Right forelimb (tissue), 1 donor: ENCODE measurements around the gene LRRIQ4.

Experiments used
- DNase-seq: peaks from one replicate; pipeline ENCODE4 v3.0.0-alpha.2; 2018

Gene LRRIQ4

DNA sequence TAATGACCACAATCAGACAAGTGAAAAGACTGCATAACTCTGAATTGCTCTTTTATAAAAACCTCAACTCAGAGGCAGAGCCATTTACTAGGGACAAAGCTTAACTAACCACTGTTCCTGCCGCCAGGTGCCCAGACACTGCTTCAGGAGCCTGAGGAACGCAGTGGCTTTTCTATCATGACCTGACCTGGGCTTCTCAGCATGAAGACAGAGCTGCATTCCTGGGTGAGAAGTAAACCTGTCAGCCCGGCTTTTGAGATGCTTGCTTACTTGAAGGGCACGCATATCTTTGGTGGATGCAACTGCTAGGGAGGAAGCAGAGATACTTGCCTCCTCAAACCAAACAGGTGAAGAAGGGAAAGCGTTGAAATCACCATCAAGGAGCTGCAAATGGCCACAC lies 49.2 kb downstream of the LRRIQ4 start:
- DNase-seq, result no peak

DNA sequence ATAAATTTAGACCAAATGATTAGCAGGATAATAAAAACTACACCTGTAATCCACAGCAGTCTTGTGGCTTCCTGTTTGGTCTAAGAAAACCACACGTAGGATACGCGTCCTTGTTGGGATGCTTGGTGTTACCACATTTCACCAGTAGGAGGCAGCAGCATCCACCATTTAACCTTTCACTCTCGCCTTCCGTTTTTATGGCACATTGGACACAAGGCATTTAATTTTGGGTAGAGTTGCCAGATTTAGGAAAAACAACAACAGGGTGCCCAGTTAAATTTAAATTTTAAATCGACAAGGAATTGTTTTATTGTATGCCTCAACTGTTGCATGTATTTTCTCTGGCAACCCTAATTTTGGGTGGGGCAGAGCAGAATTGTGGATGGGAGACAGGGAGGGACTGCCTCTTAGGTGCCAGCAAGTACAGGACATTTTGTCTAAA lies 50.8 kb downstream of the LRRIQ4 start:
- DNase-seq, result peak; percentile 58

DNA sequence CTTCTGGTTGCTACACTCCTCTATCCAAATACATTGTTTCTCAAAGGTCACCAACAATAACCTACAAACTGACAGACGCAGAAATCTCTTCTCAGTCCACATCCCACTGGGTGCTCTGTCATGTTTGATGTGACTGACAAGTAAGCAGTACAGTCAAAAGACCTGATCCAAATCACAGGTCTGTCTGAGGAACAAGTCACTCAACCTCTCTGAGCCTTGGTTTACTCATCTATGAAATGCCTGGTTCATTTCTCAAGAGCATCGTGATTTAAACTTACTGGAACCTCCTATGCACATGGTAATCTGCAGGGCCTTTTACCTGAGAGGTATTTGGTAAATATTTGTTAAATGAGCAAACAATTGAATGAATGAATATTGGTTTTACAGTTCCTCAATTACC lies 51.6 kb downstream of the LRRIQ4 start:
- DNase-seq, result no peak

DNA sequence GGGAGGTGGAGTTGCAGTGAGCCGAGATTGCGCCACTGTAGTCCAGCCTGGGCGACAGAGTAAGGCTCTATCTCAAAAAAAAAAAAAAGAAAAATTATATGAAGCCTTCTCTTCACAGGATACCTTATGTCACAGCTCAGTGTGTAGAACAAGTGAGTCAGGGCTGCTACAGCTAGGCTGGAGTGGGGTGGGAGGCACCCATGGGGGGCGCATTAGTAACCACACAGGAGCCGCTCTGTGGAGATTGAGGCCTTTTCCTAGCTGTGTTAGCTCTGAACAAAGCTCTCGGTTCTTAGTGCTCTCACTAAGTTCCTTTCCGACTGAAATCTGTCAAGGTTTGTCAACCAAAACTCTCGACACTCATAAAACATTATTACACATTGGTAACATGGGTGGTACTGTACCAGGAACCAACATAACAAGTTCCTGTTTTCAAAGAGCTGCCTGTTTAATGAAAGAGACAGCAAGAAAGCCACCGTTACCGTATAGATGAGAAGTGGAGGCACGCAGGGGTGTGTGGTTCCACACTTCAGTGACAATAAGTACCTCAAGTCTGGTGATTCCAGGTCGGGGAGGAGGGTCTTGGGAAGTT lies 52.6 kb downstream of the LRRIQ4 start:
- DNase-seq, result no peak

DNA sequence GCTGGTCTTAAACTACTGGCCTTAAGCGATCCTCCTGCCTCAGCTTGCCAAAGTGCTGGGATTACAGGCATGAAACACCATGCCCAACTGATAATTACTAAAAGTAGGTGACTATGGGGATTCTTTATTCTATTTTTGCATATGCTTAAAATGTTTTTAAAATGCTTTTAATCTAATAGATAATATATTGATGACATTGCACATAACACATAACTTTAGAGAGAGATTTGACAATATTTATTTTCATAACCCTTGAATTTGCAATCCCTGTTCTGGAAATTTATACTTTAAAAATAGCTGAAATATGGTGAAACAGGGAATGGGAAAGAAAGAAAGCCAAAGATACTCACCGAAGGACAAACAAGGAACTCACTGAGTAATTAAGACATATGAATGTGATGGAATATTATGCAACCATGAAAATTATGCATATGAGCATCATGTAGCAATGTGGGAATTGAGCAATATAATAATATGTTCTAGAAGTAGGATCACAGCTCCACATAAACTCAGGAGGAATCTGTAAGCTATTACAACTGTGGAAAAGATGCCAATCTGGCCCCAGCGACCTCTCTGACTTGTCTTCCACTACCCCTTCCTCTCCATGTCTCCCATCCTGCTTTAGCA lies 55.0 kb downstream of the LRRIQ4 start:
- no peak for DNase-seq

DNA sequence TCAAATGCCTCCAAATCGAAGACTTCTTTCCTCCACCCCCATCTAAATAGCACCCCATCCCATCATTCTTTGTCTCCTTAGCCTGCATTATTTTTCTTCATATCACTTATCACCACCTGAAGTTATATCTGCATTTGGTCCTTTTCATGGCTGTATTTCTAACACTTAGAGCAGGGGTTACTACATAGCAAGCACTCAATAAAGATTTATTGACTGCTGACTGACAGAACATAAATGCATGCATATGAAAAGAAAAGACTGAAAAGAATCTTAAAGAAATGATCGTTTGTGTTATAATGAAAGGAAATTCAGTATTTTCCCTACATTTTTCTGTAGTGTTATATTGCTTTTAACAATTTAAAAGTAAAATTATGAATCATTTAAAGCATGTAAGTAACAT lies 55.7 kb downstream of the LRRIQ4 start:
- no peak for DNase-seq

DNA sequence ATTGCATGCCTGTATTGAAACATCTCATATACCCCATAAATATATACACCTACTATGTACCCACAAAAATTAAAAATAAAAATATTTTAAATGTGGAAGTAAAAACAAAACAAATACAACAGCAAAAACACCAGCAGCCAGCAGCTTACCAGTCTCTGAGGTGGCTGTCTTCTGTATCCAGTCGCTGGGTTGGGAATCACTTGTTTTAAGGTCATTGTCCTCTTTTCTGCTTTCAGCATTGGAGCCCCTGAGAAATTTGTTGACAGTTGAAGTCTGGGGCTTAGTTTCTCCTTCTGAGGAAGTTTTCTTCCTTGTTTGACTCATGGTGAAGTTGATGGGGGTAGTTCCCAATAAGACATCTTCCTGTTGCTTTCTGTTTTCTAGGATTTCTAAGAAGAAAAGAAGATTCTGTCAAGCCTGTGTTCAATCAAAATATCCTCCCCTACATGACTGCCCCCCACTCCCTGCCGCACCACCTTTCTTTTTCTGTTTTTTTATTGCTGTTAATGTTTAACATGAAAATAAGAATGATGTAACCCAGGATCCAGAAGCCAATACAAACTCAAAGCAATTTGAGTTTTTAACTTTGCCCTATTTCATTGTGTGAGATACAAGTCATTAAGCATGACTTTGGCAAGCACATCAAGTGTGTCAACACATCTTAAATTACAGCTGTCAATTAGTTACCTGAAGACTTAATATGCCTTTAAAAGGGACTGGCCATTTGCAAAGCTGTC lies 57.0 kb downstream of the LRRIQ4 start, which contains the start of gene LRRC31:
TSS of gene LRRC31 (minus strand) at position 452 of the 737 bp plus-strand sequence. CDS start at position 324, 128 bp downstream.
- DNase-seq, result no peak

DNA sequence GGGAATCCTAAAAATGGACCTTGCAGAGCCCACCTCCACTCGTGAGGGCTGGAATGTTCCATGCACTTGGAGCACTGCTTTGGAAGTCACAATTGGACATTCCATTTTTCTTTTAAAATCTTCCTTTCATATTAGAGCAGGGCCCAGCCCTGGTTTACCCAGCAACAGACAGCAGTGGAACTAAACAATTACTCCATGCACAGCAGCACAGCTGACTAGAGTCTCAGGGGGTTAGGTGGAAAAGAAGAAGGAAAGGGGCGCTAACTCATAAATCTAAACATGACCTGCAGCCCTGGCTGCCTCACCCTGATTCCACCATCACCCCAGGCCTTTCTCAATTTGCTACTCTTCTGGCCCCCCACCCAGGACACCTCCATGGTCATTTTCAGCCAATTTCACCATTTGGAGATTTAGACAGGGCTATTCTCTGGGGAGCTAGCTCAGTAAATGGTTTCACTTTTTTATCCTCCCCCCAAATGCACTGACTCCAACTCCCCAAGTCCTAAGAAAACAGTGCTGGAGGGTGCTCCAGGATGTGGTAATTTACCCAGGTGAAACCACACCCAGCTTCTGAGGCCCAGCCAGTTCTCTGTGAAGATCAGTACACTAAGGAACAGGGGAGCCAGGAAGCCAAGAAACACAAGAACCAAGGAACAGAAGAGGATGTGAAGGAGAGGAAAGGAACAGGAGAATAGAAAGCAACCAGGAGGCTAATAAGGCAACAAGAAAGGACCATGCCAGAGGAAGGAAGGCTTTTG lies 58.6 kb downstream of the LRRIQ4 start:
- DNase-seq, result no peak

DNA sequence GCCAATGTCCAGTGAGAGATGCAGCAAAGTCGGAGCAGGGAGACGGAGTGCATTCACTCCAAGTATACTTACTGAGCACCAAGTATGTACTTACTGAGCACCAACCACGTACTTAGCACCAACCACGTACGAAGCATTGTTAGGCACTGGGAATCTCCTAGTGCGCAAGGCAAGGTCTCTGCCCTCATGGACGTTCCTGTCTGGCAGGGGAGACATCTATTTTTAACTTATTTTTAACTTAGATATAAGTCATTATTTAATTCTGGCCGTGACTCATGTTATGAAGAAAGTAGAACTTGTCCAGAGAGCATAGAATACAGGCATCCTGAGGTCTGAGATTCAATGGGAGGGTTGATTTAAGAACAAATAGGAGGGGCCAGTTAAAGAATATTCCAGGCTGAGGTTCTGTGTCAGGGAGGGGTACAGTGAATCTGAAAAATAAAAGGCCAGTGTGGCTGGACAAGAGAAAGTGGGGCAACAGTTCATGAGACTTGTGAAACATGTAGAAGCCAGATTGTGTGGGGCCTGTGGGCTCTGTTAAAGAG lies 66.4 kb downstream of the LRRIQ4 start:
- DNase-seq, result no peak

DNA sequence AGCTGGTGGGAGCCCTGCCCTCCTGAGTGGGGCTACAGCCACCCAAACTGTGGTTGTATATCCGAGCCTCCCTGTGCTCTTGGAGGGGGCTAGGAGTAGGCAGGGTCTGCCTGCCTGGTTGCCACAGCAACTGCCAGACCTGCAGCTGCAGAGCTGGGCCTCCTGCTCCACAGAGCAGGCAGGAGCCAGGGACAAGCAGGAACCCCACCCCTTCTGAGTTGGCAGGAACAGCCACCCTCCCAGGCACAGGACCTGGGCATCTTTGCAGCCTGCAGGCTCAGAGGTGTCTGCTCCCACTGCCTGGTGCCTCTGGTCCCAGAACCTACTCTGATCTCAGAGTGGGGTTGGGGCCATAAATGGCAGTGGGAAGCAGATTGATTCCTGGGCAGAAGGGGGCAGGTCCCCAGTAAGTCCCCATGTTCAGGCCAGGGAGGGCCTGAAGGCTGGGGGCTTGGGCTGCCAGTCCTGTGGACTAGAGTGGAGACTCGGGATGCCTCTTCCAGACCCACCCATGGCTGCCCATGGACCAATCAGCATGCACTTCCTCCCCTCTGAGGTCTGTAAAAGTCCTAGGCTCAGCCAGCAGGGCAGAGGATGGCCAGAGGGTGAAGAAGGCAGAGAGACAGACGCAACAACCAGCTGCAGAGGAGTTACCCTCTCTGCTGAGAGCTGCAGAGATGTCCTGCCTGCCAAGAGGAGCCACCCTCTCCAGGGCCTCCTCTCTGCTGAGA lies 67.3 kb downstream of the LRRIQ4 start:
- no peak for DNase-seq

DNA sequence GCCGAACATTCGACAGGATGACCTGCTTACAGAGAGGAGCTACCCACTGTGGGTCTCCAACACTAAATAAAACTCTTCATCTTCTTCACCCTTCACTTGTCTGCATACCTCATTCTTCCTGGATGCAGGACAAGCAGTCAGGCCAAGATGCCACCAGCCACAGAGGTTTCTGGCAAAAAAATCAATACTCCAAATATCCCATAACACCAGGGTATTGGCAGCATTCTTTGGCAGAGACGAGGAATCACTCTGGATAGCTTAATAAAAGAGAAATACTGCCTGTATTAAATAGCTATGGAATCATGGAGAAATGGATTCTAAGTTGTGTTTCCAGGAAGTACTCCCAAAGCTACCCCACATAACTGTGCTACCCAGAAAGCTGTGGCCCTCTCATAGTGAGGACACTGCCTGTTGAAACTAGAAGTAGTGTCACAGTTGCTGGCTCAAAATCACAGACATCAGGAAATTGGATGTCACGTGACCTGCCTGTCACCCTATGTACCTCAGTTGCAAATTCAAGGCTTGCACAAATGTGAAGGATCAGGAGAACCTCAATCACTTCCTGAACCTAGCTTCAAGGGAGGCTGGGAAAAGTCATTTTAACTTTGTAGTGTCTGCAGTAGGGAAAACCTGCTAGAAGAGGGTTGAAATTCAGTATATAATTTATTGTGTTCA lies 68.0 kb downstream of the LRRIQ4 start:
- DNase-seq, result no peak

DNA sequence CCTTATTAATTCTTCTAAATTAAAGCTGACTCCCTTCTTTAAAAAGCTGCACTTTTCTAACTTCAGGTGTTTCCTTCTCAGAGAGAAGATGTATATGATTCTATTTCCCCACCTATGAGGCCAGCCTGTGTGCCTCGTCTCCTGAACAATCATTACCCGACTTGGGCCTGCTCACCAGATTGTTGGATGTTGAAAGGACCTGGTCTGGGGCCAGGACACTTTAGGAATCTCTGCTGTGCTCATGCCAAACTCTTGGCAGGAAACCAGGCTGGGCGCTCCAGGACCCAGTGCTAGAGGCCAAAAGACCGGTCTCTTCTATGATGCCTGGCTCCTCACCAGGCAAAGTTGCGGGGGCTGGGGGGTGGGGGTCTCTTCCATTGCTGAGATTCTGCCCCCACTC lies 74.0 kb downstream of the LRRIQ4 start:
- no peak for DNase-seq
